CD4-positive, alpha-beta T cell treated with Interleukin-21 for 1 hour (primary cell): ENCODE data around the gene GALNS.

Experiments
- DNase-seq: peaks from one replicate; pipeline ENCODE4 v3.0.0-alpha.2; 2020

GALNS gene

GRCh38 chr16:88855176-88855575 lies 1.6 kb downstream of the GALNS start:
- no peak for DNase-seq

- DNase-seq: peak; percentile 37
These were observed 2.2 kb downstream of the GALNS start for GRCh38 chr16:88854306-88855111.

- DNase-seq: no peak
These were observed 3.3 kb downstream of the GALNS start for GRCh38 chr16:88853325-88853941.

- DNase-seq: no peak
These were observed 5.1 kb downstream of the GALNS start for GRCh38 chr16:88851616-88852015.

DNA sequence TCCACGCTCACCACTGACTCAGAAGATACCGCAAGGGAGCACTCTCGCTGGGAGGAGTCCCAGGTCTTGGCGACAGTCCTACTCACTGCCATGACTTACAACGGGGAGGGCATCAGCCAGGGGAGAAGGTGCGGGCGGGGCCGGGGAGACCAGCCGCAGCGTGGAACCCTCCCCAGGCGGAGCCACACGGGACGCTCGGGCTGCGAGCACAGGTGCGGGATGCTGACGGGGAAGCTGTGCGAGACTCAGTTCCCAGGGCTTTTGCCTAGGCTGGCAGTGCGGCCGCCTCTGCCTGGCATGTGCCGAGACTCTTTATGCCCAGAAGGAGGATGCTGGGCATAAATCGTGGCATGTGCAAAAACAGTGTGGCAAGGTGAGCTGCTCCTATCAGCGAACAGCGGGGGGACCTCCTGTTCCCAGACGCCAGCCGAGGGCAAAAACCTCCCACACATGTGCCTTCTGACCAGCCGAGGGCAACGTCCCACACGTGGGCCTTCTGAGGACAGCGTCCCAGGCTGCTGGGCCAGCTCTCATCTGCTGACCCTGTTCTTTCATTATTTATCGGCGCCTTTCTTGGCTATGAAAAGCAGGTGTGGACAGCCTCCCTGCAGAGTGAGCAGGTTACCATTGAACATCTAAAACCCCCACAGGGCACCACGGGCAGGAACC lies 6.1 kb downstream of the GALNS start:
- DNase-seq: no peak

GRCh38 chr16:88848557-88848956 lies 8.2 kb downstream of the GALNS start:
- no peak for DNase-seq

GRCh38 chr16:88847654-88848053 lies 9.1 kb downstream of the GALNS start:
- DNase-seq: no peak

DNA sequence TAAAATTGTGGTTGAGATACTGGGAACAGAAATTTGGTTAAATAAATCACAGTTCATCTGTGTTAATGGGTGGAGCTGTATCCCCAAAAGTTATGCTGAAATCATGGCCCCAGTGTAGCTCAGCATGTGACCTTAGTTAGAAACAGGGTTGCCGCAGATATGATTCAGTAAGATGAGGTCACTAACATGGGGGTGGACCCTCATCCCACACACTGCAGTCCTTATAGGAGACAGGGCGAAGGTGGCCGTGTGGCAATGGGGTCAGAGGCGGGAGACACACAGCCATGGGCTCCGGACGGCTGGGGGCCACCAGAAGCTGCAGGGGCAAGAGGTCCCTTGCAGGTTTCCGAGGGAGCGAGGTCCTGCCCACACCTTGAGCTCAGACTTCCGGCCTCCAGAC lies 10.7 kb downstream of the GALNS start:
- no peak for DNase-seq

- DNase-seq: no peak
These were observed 12.2 kb downstream of the GALNS start for GRCh38 chr16:88844419-88845036.

DNA sequence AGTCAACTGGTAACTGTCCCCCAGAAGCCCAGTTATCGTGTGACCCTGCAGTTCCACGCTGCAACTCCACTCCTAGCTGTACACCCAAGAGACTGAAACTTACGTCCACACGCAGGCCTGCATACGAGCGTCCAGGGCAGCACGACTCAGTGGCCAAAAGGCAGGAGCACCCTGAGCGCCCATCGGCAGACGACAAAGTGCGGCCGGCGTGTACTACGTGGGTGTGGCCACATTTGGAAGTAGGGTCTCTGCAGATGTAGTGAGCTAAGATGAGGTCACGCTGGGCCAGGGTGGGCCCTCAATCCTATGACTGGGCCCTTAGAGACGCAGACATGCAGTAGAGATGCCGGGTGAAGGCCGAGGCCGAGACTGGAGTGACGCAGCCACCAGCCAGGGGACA lies 13.5 kb downstream of the GALNS start:
- no peak for DNase-seq

DNA sequence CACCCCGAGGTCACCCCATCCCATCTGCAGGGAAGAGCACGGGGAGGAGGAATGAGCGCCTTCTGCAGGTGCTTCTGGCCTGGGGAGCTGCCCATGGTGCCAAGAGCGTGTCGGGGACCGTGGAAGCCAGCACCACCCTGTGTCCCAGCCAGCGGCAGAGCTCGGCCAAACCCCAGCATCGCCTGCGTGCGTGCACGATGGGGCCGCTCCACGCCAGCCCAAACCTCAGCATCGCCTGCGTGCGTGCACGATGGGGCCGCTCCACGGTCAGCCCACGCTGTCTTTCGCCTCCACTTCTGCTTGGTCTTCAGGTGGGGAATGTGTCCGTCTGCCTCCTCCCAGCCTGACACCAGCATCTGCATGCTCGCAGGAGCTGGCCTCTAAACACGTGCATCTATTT lies 13.9 kb downstream of the GALNS start:
- DNase-seq: no peak

GRCh38 chr16:88842308-88842756 lies 14.4 kb downstream of the GALNS start:
- DNase-seq: no peak

DNA sequence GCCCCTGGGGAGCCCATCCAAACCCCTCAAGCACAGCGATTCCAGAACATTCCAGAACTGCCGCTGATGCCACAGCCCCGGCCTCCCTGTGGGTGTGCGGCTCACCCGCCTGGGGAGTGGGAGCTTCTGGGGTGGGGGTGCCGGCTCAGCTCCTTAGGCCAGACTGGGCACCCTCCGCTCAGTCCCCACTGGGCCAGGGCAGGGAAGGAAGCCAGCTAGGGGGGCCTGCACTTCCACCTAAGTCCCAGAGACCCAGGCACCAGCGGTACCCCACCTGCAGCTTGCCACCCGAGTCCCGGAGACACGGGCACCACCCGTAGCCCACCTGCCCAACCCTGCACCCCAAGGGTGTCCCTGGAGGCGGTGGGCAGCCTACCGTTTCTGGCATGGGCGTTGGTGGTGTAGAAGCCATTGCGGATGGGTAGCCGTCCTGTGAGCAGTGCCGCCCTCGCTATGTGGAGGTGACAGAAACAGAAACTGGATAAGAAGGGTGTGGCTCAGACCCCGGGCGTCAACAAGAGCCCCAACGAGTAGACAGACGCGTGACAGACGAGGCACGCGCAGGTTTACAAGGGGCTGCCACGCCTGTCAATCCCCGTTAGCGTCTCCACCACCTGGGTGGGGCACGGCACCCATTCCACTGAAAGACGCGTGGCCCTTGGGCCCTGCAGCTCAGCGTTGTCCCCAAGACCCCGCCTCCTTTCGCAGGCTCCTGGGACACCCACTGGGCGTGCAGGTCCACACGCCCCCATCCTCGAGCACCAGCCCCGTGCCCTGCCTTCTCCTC lies 15.0 kb downstream of the GALNS start:
- DNase-seq: no peak

DNA sequence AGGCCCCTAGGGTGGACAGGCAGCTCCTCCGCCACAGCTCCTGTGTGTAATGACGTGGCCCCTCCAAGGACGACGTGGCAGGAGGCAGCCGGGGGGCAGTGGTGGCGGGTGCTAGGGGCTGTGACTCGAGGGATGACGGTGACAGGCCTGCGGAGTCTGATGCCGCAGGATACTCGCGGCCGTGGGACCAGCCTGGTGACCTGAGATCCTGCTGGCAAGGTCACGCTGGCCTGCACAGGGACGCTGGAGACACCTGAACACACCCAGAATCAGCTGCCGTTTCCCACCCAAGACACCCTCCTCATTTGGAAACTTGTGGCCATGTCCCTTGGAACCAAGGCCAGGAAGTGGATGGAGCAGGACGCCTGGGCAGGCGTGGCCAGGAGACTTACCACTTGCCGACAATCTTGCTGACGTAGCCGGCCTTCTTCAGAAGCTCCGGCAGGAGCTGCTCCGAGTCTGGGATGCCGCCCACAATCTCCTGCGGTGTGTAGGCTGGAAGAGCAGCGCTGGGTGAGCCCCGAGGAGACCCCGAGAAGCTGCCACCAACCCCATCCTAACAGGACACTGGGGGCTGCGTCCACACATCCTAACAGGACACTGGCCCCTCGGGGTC lies 16.0 kb downstream of the GALNS start:
- no peak for DNase-seq

GRCh38 chr16:88839745-88840599 lies 16.8 kb downstream of the GALNS start:
- no peak for DNase-seq

GRCh38 chr16:88839026-88839529 lies 17.7 kb downstream of the GALNS start:
- no peak for DNase-seq

- DNase-seq: no peak
These were observed 18.2 kb downstream of the GALNS start for GRCh38 chr16:88838566-88838965.

- no peak for DNase-seq
These were observed 18.9 kb downstream of the GALNS start for GRCh38 chr16:88837806-88838205.

- no peak for DNase-seq
These were observed 20.0 kb downstream of the GALNS start for GRCh38 chr16:88836791-88837190.

GRCh38 chr16:88835818-88836217 lies 20.9 kb downstream of the GALNS start:
- DNase-seq: no peak

GRCh38 chr16:88835383-88835782 lies 21.4 kb downstream of the GALNS start:
- DNase-seq: no peak
